Endothelial cell of umbilical vein (primary cell): ENCODE results near the gene METTL8. TPM values are rescaled to one million over a fixed set of nuclear protein-coding genes. Genes with fewer than 3 reads are reported as not detected.

Experiments used
- BruUV-seq: library from RNA; stranded (reverse); fragments of 400-500 nt; replicated peaks from 2 replicates; lab custom pipeline; 2021; lab: Mats Ljungman, UMichigan
- CTCF ChIA-PET: fragments of 300-600, 350-600 bp; sonication (Branson Sonifier 250); formaldehyde crosslinking; loops from one replicate; lab custom pipeline; 2021; ENCODE audit warnings: antibody characterized with exemption, inconsistent platforms; lab: Charles Lee
- POLR2A ChIA-PET: fragments of 300-600, 350-600 bp; sonication (Branson Sonifier 250); formaldehyde crosslinking; loops from one replicate; lab custom pipeline; 2021; ENCODE audit warnings: antibody characterized with exemption, inconsistent platforms; lab: Charles Lee
- DNase-seq: peaks from one replicate; pipeline ENCODE4 v3.0.0-alpha.2; 2011; ENCODE audit warnings: low read depth, low spot score
- FAIRE-seq: peaks from 2 replicates; lab custom pipeline; 2011; peaks lifted over from hg19 to GRCh38; lab: Jason Lieb, UNC
- H2AFZ ChIP-seq: 2 replicates; pipeline ENCODE4 v1.6.0; 2012; ENCODE audit warnings: low read depth, low read length, control low read depth, inconsistent platforms
- H3K27ac ChIP-seq: 2 replicates; pipeline ENCODE4 v1.5.1; 2011; ENCODE audit warnings: low read depth, mild to moderate bottlenecking, control low read depth, low read length, moderate library complexity; ENCODE audit not compliant: insufficient read depth
- H3K27me3 ChIP-seq, 2 experiments: 2 replicates each; pipeline versions ENCODE4 v1.6.0 to v1.6.1; 2011; ENCODE audit warnings: low read length in 2 of 2, mixed read lengths in 1 of 2; ENCODE audit not compliant: control insufficient read depth in 2 of 2, insufficient read depth in 2 of 2
- H3K36me3 ChIP-seq, 2 experiments: 2 replicates in 1 of 2; 3 replicates in 1 of 2; pipeline ENCODE4 v1.5.1; 2011; ENCODE audit warnings: low read length in 2 of 2, mild to moderate bottlenecking in 1 of 2, moderate library complexity in 1 of 2; ENCODE audit not compliant: control insufficient read depth in 2 of 2, insufficient read depth in 2 of 2; ENCODE audit errors: extremely low read depth in 1 of 2
- H3K4me1 ChIP-seq: 3 replicates; pipeline ENCODE4 v1.5.1; 2011; ENCODE audit warnings: mild to moderate bottlenecking, low read length; ENCODE audit not compliant: control insufficient read depth, insufficient read depth; ENCODE audit errors: extremely low read depth
- H3K4me2 ChIP-seq: 2 replicates; pipeline ENCODE4 v1.6.1; 2011; ENCODE audit warnings: low read length, control low read depth, mixed read lengths; ENCODE audit not compliant: insufficient read depth
- H3K4me3 ChIP-seq, 3 experiments: fragments of 200-600 bp in 1 of 3; sonication (generic), shearing (Covaris generic) in 1 of 3; replicated peaks in 1 of 3; 2 replicates each; pipeline ENCODE4 v1.5.1; 2011 to 2016; ENCODE audit warnings: control low read depth in 3 of 3, low read length in 3 of 3, mild to moderate bottlenecking in 2 of 3, inconsistent platforms in 1 of 3, low read depth in 1 of 3, moderate library complexity in 1 of 3; ENCODE audit not compliant: insufficient read depth in 1 of 3
- H3K79me2 ChIP-seq: 2 replicates; pipeline ENCODE4 v1.6.0; 2012; ENCODE audit warnings: low read length, inconsistent platforms; ENCODE audit not compliant: control insufficient read depth, insufficient read depth
- H3K9ac ChIP-seq: replicated peaks from 2 replicates; pipeline ENCODE3; 2011; ENCODE audit warnings: low read length, control low read depth; ENCODE audit not compliant: insufficient read depth; ENCODE audit errors: extremely low read depth
- H3K9me1 ChIP-seq: replicated peaks from 3 replicates; pipeline ENCODE4 v1.6.0; 2011; ENCODE audit warnings: mild to moderate bottlenecking, low read length; ENCODE audit not compliant: control insufficient read depth, insufficient read depth; ENCODE audit errors: extremely low read depth
- H3K9me3 ChIP-seq: replicated peaks from 2 replicates; pipeline ENCODE4 v1.5.1; 2012; ENCODE audit warnings: low read length, inconsistent platforms; ENCODE audit not compliant: control insufficient read depth, insufficient read depth
- H4K20me1 ChIP-seq: replicated peaks from 2 replicates; pipeline ENCODE3; 2011; ENCODE audit warnings: mild to moderate bottlenecking, low read length; ENCODE audit not compliant: control insufficient read depth, insufficient read depth; ENCODE audit errors: extremely low read depth
- EZH2 ChIP-seq: IDR thresholded peaks from 2 replicates; pipeline ENCODE4 v1.6.1; 2012; ENCODE audit warnings: borderline replicate concordance, low read depth, mild to moderate bottlenecking, moderate library complexity, low read length, inconsistent platforms; ENCODE audit not compliant: severe bottlenecking
- FOS ChIP-seq: IDR thresholded peaks from 2 replicates; pipeline ENCODE4 v1.6.1; 2011; ENCODE audit warnings: mild to moderate bottlenecking, low read length, moderate library complexity, borderline replicate concordance; ENCODE audit not compliant: insufficient read depth
- GATA2 ChIP-seq: IDR thresholded peaks from 2 replicates; pipeline ENCODE4 v1.7.0; 2011; ENCODE audit warnings: low read depth, mild to moderate bottlenecking, moderate library complexity, mixed read lengths, low read length; ENCODE audit not compliant: insufficient read length, insufficient read depth
- JUN ChIP-seq: IDR thresholded peaks from 2 replicates; pipeline ENCODE4 v1.6.1; 2011; ENCODE audit warnings: borderline replicate concordance, low read depth; ENCODE audit not compliant: insufficient read length, insufficient read depth
- MYC ChIP-seq: IDR thresholded peaks from one replicate; pipeline ENCODE4 v1.6.1; 2011; ENCODE audit warnings: mild to moderate bottlenecking, low read depth, low read length
- POLR2A ChIP-seq: IDR thresholded peaks from 2 replicates; pipeline ENCODE4 v1.6.1; 2012; ENCODE audit warnings: low read depth, mild to moderate bottlenecking, control low read depth, low read length
- POLR2AphosphoS5 ChIP-seq: IDR thresholded peaks from 2 replicates; pipeline ENCODE4 v1.6.1; 2012; ENCODE audit warnings: low read depth, mild to moderate bottlenecking, control low read depth, low read length, moderate library complexity; ENCODE audit not compliant: insufficient read depth
- dilution Hi-C: fragments of 300-500 bp; cut with MboI; formaldehyde crosslinking; loops from one replicate; pipeline ENCODE4 v1.15.0; 2019; ENCODE audit warnings: low sequenced_read_pairs; ENCODE audit not compliant: extremely low pct_ligation_motif_present
- intact Hi-C: fragments of 100-400 bp; cut with micrococcal nuclease; formaldehyde crosslinking; loops from one replicate; pipeline ENCODE4 v1.10.0; 2022
- polyA plus RNA-seq, 4 experiments: library from polyadenylated mRNA; depleted of rRNA in 3 of 4; stranded (reverse) in 3 of 4; unstranded in 1 of 4; fragments of >200 nt; gene quantifications; 2 replicates each; pipeline versions ENCODE4 v1.2.1 to v1.2.3, GENCODE V29; 2011 to 2012; ENCODE audit warnings: missing spikeins in 1 of 4
- total RNA-seq: library from RNA; stranded (reverse); gene quantifications from 2 replicates; pipeline ENCODE4 v1.2.3, GENCODE V29; 2021
- TF ChIP-seq, protein P1 (sequence below): IDR thresholded peaks from 2 replicates; pipeline ENCODE4 v1.6.1; 2011; ENCODE audit not compliant: insufficient read depth, insufficient read length
- TF ChIP-seq, protein P2 (sequence below), 2 donors: IDR thresholded peaks; 1 replicate in 1 of 2; 2 replicates in 1 of 2; pipeline ENCODE4 v1.5.1; 2011; ENCODE audit warnings: low read length in 2 of 2, mild to moderate bottlenecking in 2 of 2, moderate library complexity in 2 of 2, control low read depth in 1 of 2, inconsistent platforms in 1 of 2, low read depth in 1 of 2; ENCODE audit not compliant: insufficient read depth in 1 of 2; ENCODE audit errors: extremely low read depth in 1 of 2

METTL8 gene
- total and polyA plus RNA-seq, 2 donors (not counting 3 experiments of a cell fraction or from before 2014, with no cell fraction given) = 7.0 to 20.2 TPM

GRCh38 chr2:171327043-171327496 lies 106.7 kb downstream of the METTL8 start:
- CTCF ChIA-PET = interaction anchor here (1.0 to 1.8 kb wide), 3 partner anchors 13 to 240 kb away, joined by 3 to 6 read pairs (median 3); no protein-coding TSS in a partner anchor
- no TSS peak for BruUV-seq
- Histone ChIP-seq H3K4me3 (no peak overlapping the region), H3K4me1 (no peaks in the 10 kb centered on the region), H3K4me2 (no peak overlapping the region), H3K9me3 (no peaks in the 10 kb centered on the region), H3K27me3 (no peaks in the 10 kb centered on the region), H3K27ac (no peak overlapping the region), H3K79me2 (no peaks in the 10 kb centered on the region), H4K20me1 (no peaks in the 10 kb centered on the region), H3K9ac (no peak overlapping the region), H3K9me1 (no peaks in the 10 kb centered on the region), H2AFZ (no peak overlapping the region), H3K36me3 (no peaks in the 10 kb centered on the region)
- no peak for FAIRE-seq
- DNase-seq = peak; percentile 13
- POLR2A ChIA-PET = no interaction called here
- intact Hi-C loops = no loop called here
- dilution Hi-C loops = no loop called here
- TF ChIP-seq POLR2A (no peak), MYC (no peak), EZH2 (no peak), POLR2AphosphoS5 (no peak), GATA2 (no peak), JUN (no peak), FOS (no peak)
- TF ChIP-seq, protein P1, sequence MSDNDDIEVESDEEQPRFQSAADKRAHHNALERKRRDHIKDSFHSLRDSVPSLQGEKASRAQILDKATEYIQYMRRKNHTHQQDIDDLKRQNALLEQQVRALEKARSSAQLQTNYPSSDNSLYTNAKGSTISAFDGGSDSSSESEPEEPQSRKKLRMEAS = no peak
- TF ChIP-seq, protein P2, sequence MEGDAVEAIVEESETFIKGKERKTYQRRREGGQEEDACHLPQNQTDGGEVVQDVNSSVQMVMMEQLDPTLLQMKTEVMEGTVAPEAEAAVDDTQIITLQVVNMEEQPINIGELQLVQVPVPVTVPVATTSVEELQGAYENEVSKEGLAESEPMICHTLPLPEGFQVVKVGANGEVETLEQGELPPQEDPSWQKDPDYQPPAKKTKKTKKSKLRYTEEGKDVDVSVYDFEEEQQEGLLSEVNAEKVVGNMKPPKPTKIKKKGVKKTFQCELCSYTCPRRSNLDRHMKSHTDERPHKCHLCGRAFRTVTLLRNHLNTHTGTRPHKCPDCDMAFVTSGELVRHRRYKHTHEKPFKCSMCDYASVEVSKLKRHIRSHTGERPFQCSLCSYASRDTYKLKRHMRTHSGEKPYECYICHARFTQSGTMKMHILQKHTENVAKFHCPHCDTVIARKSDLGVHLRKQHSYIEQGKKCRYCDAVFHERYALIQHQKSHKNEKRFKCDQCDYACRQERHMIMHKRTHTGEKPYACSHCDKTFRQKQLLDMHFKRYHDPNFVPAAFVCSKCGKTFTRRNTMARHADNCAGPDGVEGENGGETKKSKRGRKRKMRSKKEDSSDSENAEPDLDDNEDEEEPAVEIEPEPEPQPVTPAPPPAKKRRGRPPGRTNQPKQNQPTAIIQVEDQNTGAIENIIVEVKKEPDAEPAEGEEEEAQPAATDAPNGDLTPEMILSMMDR (IDR thresholded peaks at IDR 0.05; ENCODE audit: extremely low read depth in 1 of 2, insufficient read depth in 1 of 2, low read depth in 1 of 2, low read length in 2 of 2) = no peak
